ENCODE results near the gene MYO3B. TPM values are rescaled to one million over a fixed set of nuclear protein-coding genes. Genes with fewer than 3 reads are reported as not detected.

Gene MYO3B
- total and polyA plus RNA-seq, 8 donors: 1.3 to 4.1 (median 2.6) TPM; not detected in 1

DNA sequence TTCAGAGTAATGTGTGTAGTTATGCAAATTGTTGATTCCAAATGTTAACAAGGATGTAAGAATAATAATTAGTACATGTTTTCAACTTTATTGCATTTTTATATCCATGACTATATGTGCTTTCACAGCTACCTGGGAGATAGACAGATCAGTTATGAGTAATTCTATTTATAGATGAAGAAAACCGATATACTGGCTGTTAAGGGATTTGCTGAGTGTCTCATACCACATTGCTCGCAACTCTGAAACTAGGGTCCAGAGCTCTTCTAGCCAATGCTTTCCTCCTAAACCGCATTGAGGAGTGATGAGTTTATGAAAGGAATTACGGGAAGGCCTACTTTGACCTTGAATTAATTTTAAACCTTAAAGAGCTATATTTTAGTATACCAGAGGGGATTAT, 202.3 kb downstream of the MYO3B start:
- H3K4me3 ChIP-seq: no peak overlapping the region
- no peak for DNase-seq
- H3K27me3 ChIP-seq: peaks cover 0 to 17% of the 10 kb centered on the region in 2 donors
- H3K27ac ChIP-seq: no peak overlapping the region
- no peak for ATAC-seq
- TF ChIP-seq CTCF (IDR thresholded peaks at IDR 0.05): no peak
- H3K36me3 ChIP-seq: no peaks in the 10 kb centered on the region
- intact Hi-C loops (cut with DNase I): no loop called here
- H3K9me3 ChIP-seq: no peaks in the 10 kb centered on the region
- H3K4me1 ChIP-seq: no peaks in the 10 kb centered on the region

GRCh38 chr2:170381678-170382077, 203.7 kb downstream of the MYO3B start:
- TF ChIP-seq CTCF (IDR thresholded peaks at IDR 0.05): no peak
- ATAC-seq (no peak), DNase-seq (no peak)
- intact Hi-C loops (cut with DNase I): no loop called here
- Histone ChIP-seq H3K4me3 (no peak overlapping the region), H3K36me3 (no peaks in the 10 kb centered on the region), H3K9me3 (no peaks in the 10 kb centered on the region), H3K27ac (no peak overlapping the region), H3K4me1 (no peaks in the 10 kb centered on the region), H3K27me3 (peaks cover 0 to 17% of the 10 kb centered on the region in 2 donors)

GRCh38 chr2:170386554-170386953, 208.6 kb downstream of the MYO3B start:
- DNase-seq: no peak
- intact Hi-C loops (cut with DNase I): no loop called here
- H3K27me3 ChIP-seq: peaks cover 0 to 22% of the 10 kb centered on the region in 2 donors
- no peak for ATAC-seq
- H3K4me3 ChIP-seq: no peak overlapping the region
- H3K4me1 ChIP-seq: no peaks in the 10 kb centered on the region
- no peak for TF ChIP-seq CTCF (IDR thresholded peaks at IDR 0.05)
- H3K36me3 ChIP-seq: no peaks in the 10 kb centered on the region
- H3K9me3 ChIP-seq: no peaks in the 10 kb centered on the region
- no peak overlapping the region for H3K27ac ChIP-seq

DNA sequence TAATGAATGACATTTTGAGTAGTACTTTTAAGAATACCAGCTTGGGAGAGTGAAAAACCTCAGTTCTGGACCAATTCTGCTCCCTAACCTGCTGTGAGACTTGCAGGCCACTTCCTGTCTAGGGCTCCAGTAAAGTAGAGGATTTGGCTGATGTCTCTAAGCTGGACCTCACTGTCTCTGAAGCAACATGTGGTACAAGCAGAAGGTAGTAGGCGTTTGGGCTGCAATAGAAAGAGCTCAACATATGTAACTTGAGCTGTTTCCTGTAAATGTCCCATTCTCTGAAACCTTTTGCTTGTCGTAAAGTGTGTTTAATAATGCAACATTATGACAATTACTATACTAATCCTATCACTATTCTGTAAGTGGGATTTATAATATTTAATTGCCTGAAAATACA, 213.1 kb downstream of the MYO3B start:
- Histone ChIP-seq H3K27ac (no peak overlapping the region), H3K4me1 (no peaks in the 10 kb centered on the region), H3K27me3 (peaks cover 2 to 38% of the 10 kb centered on the region in 2 donors), H3K9me3 (no peaks in the 10 kb centered on the region), H3K36me3 (no peaks in the 10 kb centered on the region), H3K4me3 (no peak overlapping the region)
- DNase-seq (no peak), ATAC-seq (no peak)
- no peak for TF ChIP-seq CTCF (IDR thresholded peaks at IDR 0.05)
- intact Hi-C loops (cut with DNase I): no loop called here

GRCh38 chr2:170391697-170392096, 213.8 kb downstream of the MYO3B start:
- DNase-seq: no peak
- H3K27me3 ChIP-seq: peaks cover 2 to 44% of the 10 kb centered on the region in 2 donors
- no peak overlapping the region for H3K4me3 ChIP-seq
- ATAC-seq: no peak
- no peak for TF ChIP-seq CTCF (IDR thresholded peaks at IDR 0.05)
- intact Hi-C loops (cut with DNase I): no loop called here
- H3K4me1 ChIP-seq: no peaks in the 10 kb centered on the region
- H3K36me3 ChIP-seq: no peaks in the 10 kb centered on the region
- no peaks in the 10 kb centered on the region for H3K9me3 ChIP-seq
- H3K27ac ChIP-seq: no peak overlapping the region

All from left lung (tissue), 10 donors.